Cerebellar cortex (tissue), 1 donor: ENCODE results near the gene ARHGAP8.
A peak's percentile ranks its signal among the peaks of the same experiment; 100 is the strongest.

Experiments used
- DNase-seq: peaks from one replicate; pipeline ENCODE4 v3.0.0-alpha.2; 2015; ENCODE audit warnings: low spot score

ARHGAP8 gene

GRCh38 chr22:44752285-44753188 is at the start of gene ARHGAP8:
TSS of gene ARHGAP8 (plus strand) at chr22:44752575. CDS start at chr22:44786528, 33,953 bp downstream.
- DNase-seq: no peak

GRCh38 chr22:44703255-44703870 is 49.0 kb upstream of the ARHGAP8 start:
- no peak for DNase-seq

- DNase-seq: no peak
Observed at GRCh38 chr22:44704159-44705021, 48.0 kb upstream of the ARHGAP8 start.

- no peak for DNase-seq
Observed at GRCh38 chr22:44705022-44705297, 47.4 kb upstream of the ARHGAP8 start.

- DNase-seq: no peak
Observed at GRCh38 chr22:44706488-44706887, 45.9 kb upstream of the ARHGAP8 start.

- no peak for DNase-seq
Observed at GRCh38 chr22:44707178-44707577, 45.2 kb upstream of the ARHGAP8 start.

GRCh38 chr22:44707752-44708151 is 44.6 kb upstream of the ARHGAP8 start:
- no peak for DNase-seq

GRCh38 chr22:44709881-44710392 is 42.4 kb upstream of the ARHGAP8 start:
- no peak for DNase-seq

GRCh38 chr22:44710474-44711240 is 41.7 kb upstream of the ARHGAP8 start:
- DNase-seq: no peak

- DNase-seq: no peak
Observed at GRCh38 chr22:44711241-44711560, 41.2 kb upstream of the ARHGAP8 start.

- no peak for DNase-seq
Observed at GRCh38 chr22:44711690-44712555, 40.5 kb upstream of the ARHGAP8 start.

- DNase-seq: no peak
Observed at GRCh38 chr22:44712962-44713361, 39.4 kb upstream of the ARHGAP8 start.

GRCh38 chr22:44714703-44715350 is 37.5 kb upstream of the ARHGAP8 start:
- no peak for DNase-seq

GRCh38 chr22:44718418-44718817 is 34.0 kb upstream of the ARHGAP8 start:
- DNase-seq: no peak

GRCh38 chr22:44719586-44720368 is 32.6 kb upstream of the ARHGAP8 start:
- no peak for DNase-seq

GRCh38 chr22:44721213-44721612 is 31.2 kb upstream of the ARHGAP8 start:
- peak; percentile 69 for DNase-seq

GRCh38 chr22:44722611-44723010 is 29.8 kb upstream of the ARHGAP8 start:
- no peak for DNase-seq

- DNase-seq: peak; percentile 31
Observed at GRCh38 chr22:44723801-44724200, 28.6 kb upstream of the ARHGAP8 start.

- no peak for DNase-seq
Observed at GRCh38 chr22:44724416-44724815, 28.0 kb upstream of the ARHGAP8 start.
